ENCODE data around the gene PADI3. TPM values are rescaled to one million over a fixed set of nuclear protein-coding genes. Genes with fewer than 3 reads are reported as not detected.

The PADI3 gene
- total RNA-seq, 3 donors from 2014 or later = not detected

DNA sequence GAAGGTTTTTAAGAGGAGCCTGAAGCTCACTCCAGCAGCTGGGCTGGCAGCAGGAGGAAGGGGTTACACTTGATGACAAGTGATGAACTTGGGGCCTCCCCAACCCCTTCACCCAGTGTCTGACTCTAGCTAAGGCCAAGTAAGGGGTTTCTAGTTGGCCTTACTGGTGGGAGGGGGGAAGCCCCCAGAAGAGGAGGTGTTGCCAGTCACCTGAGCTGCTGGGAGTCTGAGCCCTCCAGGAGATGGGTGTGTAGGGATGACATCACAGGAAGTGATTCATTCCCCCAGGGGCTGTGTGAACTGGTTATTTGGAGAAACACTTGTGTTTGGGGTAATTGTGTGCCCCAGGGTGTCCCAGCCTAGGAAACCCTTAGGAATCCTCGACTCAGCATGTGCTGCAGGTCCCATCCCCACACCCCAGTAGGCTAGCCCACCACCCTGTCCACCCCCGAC lies 40.9 kb upstream of the PADI3 start:
- no peaks in the 10 kb centered on the region for H3K9me3 ChIP-seq
- no peaks in the 10 kb centered on the region for H3K36me3 ChIP-seq
- intact Hi-C loops (cut with DNase I; ENCODE audit: low total_unique reads) = loop anchor here (1.0 kb wide), 1 partner anchor 18 kb away; no protein-coding TSS in a partner anchor
- no peak overlapping the region for H3K4me3 ChIP-seq
- no peak overlapping the region for H3K27ac ChIP-seq
- no peak for DNase-seq (ENCODE audit: low spot score in 2 of 2)
- H3K27me3 ChIP-seq = no peaks in the 10 kb centered on the region
- no peak for TF ChIP-seq POLR2AphosphoS5 (IDR thresholded peaks at IDR 0.05)
- TF ChIP-seq, protein P1, sequence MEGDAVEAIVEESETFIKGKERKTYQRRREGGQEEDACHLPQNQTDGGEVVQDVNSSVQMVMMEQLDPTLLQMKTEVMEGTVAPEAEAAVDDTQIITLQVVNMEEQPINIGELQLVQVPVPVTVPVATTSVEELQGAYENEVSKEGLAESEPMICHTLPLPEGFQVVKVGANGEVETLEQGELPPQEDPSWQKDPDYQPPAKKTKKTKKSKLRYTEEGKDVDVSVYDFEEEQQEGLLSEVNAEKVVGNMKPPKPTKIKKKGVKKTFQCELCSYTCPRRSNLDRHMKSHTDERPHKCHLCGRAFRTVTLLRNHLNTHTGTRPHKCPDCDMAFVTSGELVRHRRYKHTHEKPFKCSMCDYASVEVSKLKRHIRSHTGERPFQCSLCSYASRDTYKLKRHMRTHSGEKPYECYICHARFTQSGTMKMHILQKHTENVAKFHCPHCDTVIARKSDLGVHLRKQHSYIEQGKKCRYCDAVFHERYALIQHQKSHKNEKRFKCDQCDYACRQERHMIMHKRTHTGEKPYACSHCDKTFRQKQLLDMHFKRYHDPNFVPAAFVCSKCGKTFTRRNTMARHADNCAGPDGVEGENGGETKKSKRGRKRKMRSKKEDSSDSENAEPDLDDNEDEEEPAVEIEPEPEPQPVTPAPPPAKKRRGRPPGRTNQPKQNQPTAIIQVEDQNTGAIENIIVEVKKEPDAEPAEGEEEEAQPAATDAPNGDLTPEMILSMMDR (IDR thresholded peaks at IDR 0.05) = no peak
- no peak for TF ChIP-seq POLR2A (IDR thresholded peaks at IDR 0.05)
- H3K4me1 ChIP-seq = peaks cover 0 to 10% of the 10 kb centered on the region in 2 donors

DNA sequence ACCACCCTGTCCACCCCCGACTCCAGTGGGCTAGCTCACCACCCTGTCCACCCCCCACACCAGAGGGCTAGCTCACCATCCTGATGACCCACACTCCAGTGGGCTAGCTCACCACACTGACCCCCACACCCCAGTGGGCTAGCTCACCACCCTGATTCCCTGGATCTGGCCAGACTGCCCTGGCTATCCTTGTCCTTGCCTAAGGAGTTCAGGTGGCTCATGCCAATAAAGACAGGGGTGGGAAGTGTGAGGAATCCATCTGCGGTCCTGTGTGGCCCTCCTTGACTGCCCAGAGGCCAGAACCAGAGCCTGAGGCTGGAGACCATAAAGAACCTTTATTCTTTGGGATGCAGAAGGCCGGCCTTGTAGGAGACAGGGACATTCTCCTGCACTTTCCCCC lies 40.4 kb upstream of the PADI3 start:
- H3K9me3 ChIP-seq = no peaks in the 10 kb centered on the region
- no peak for DNase-seq (ENCODE audit: low spot score in 2 of 2)
- no peaks in the 10 kb centered on the region for H3K36me3 ChIP-seq
- no peak for TF ChIP-seq POLR2A (IDR thresholded peaks at IDR 0.05)
- TF ChIP-seq, protein P1 (IDR thresholded peaks at IDR 0.05) = no peak
- TF ChIP-seq POLR2AphosphoS5 (IDR thresholded peaks at IDR 0.05) = no peak
- peaks cover 0 to 10% of the 10 kb centered on the region in 2 donors for H3K4me1 ChIP-seq
- H3K27me3 ChIP-seq = no peaks in the 10 kb centered on the region
- intact Hi-C loops (cut with DNase I; ENCODE audit: low total_unique reads) = loop anchor here (1.0 kb wide), 1 partner anchor 18 kb away; no protein-coding TSS in a partner anchor
- H3K27ac ChIP-seq = no peak overlapping the region
- H3K4me3 ChIP-seq = no peak overlapping the region

DNA sequence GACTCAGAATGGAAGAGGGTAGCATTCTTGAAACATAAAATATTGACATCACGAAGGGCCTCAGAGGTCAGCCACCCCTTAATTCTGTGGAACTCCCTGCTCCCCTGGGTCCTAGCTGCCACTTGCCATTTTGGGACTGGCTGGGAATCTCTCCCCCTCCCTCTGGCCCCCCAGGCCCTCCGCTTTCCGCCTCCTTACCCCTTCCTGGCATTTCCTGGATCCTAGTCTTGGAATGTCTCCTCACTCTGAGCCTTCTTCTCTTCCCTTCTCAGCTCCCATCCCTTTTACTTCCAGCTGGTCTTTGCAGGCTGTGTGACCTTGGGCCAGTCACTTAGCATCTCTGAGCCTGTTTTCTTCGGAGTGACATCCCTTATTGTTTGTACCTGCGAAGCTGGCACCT lies 39.5 kb upstream of the PADI3 start:
- Histone ChIP-seq H3K27ac (no peak overlapping the region), H3K9me3 (no peaks in the 10 kb centered on the region), H3K27me3 (no peaks in the 10 kb centered on the region), H3K36me3 (no peaks in the 10 kb centered on the region), H3K4me3 (no peak overlapping the region), H3K4me1 (peaks cover 0 to 10% of the 10 kb centered on the region in 2 donors)
- TF ChIP-seq POLR2A (IDR thresholded peaks at IDR 0.05) = no peak
- TF ChIP-seq, protein P1 (IDR thresholded peaks at IDR 0.05) = no peak
- TF ChIP-seq POLR2AphosphoS5 (IDR thresholded peaks at IDR 0.05) = no peak
- no peak for DNase-seq (ENCODE audit: low spot score in 2 of 2)
- intact Hi-C loops (cut with DNase I; ENCODE audit: low total_unique reads) = no loop called here

DNA sequence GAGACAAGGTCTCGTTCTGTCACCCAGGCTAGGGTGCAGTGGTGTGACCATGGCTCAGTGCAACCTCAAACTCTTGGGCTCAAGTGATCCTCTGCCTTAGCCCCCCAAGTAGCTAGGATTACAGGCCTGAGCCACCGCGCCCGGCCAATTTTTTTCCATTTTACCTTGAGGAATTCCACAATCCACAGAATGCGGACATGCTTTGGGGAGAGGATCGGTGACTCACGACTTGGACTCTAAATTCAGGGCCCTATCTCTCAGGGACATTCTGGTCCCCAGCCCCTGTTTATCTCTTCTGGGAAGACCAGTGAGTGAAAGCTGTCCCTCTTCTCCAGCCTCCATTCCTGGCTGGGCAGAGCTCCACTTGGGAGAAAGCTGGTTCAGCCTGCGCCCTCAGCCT lies 38.7 kb upstream of the PADI3 start:
- Histone ChIP-seq H3K4me3 (no peak overlapping the region), H3K27ac (no peak overlapping the region), H3K4me1 (peaks cover 0 to 10% of the 10 kb centered on the region in 2 donors), H3K9me3 (no peaks in the 10 kb centered on the region), H3K36me3 (no peaks in the 10 kb centered on the region), H3K27me3 (no peaks in the 10 kb centered on the region)
- TF ChIP-seq POLR2A (IDR thresholded peaks at IDR 0.05) (no peak), POLR2AphosphoS5 (IDR thresholded peaks at IDR 0.05) (no peak)
- TF ChIP-seq, protein P1 (IDR thresholded peaks at IDR 0.05) = no peak
- intact Hi-C loops (cut with DNase I; ENCODE audit: low total_unique reads) = no loop called here
- no peak for DNase-seq (ENCODE audit: low spot score in 2 of 2)

DNA sequence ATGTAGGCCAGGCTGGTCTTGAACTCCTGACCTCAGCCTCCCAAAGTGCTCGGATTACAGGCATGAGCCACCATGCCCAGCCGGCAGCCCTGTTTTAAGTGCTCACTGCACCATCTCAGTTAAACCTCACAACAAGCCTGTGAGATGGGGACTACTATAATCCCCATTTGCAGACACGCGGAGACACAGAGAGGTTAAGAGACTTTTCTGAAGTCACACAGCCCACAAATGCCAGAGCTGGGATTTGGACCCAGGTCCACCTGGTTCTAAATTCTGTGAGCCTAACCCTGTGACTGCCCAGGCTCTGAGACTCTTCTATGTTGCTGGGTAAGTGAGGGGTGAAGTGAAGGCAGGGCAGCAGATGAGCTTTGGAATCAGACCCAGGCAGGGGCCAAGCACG lies 37.5 kb upstream of the PADI3 start:
- H3K4me3 ChIP-seq = no peak overlapping the region
- no peaks in the 10 kb centered on the region for H3K27me3 ChIP-seq
- no peak overlapping the region for H3K27ac ChIP-seq
- no peaks in the 10 kb centered on the region for H3K36me3 ChIP-seq
- peaks cover 0 to 10% of the 10 kb centered on the region in 2 donors for H3K4me1 ChIP-seq
- TF ChIP-seq, protein P1 (IDR thresholded peaks at IDR 0.05) = no peak
- TF ChIP-seq POLR2A (IDR thresholded peaks at IDR 0.05) = no peak
- TF ChIP-seq POLR2AphosphoS5 (IDR thresholded peaks at IDR 0.05) = no peak
- intact Hi-C loops (cut with DNase I; ENCODE audit: low total_unique reads) = no loop called here
- DNase-seq (ENCODE audit: low spot score in 2 of 2) = no peak
- no peaks in the 10 kb centered on the region for H3K9me3 ChIP-seq

Measured in breast epithelium (tissue), 4 donors.